ENCODE data around the gene DOCK9. TPM values are rescaled to one million over a fixed set of nuclear protein-coding genes. Genes with fewer than 3 reads are reported as not detected.

The DOCK9 gene
- total RNA-seq, 2 experiments from 2014 or later = 33.4 to 36.9 TPM

- ATAC-seq (no peak), DNase-seq (no peak)
- Mint-ChIP-seq H3K9me3 (no peaks in the 10 kb centered on the region), H3K36me3 (ENCODE audit: low read depth) (peaks cover 31% of the 10 kb centered on the region), H3K27ac (no peak overlapping the region), H3K27me3 (no peaks in the 10 kb centered on the region), H3K4me3 (no peak overlapping the region), H3K4me1 (ENCODE audit: low read depth) (peaks cover 5% of the 10 kb centered on the region)
- ChIA-PET CTCF (interaction anchor here (1.5 to 2.1 kb wide), 3 partner anchors 9 to 168 kb away, joined by 4 to 7 read pairs (median 7); no protein-coding TSS in a partner anchor), POLR2A (interaction anchor here (0.5 kb wide), 1 partner anchor 9 kb away, joined by 3 read pairs; no protein-coding TSS in a partner anchor)
- TF ChIP-seq CTCF (IDR thresholded peaks at IDR 0.05) = no peak
- intact Hi-C loops (cut with micrococcal nuclease) = no loop called here
These were observed 111.0 kb downstream of the DOCK9 start for GRCh38 chr13:98866882-98867281.

GRCh38 chr13:98860491-98860890, 117.4 kb downstream of the DOCK9 start:
- ATAC-seq = no peak
- ChIA-PET CTCF (no interaction called here), POLR2A (interaction anchor here (0.6 kb wide), 1 partner anchor 469 kb away, joined by 3 read pairs; no protein-coding TSS in a partner anchor)
- H3K36me3 Mint-ChIP-seq (ENCODE audit: low read depth) = peaks cover 24% of the 10 kb centered on the region
- H3K27ac Mint-ChIP-seq = no peak overlapping the region
- no peak for DNase-seq
- no peaks in the 10 kb centered on the region for H3K27me3 Mint-ChIP-seq
- TF ChIP-seq CTCF (IDR thresholded peaks at IDR 0.05) = no peak
- H3K4me1 Mint-ChIP-seq (ENCODE audit: low read depth) = no peaks in the 10 kb centered on the region
- intact Hi-C loops (cut with micrococcal nuclease) = no loop called here
- H3K9me3 Mint-ChIP-seq = no peaks in the 10 kb centered on the region
- H3K4me3 Mint-ChIP-seq = no peak overlapping the region

GRCh38 chr13:98858191-98858590, 119.7 kb downstream of the DOCK9 start:
- no peak for TF ChIP-seq CTCF (IDR thresholded peaks at IDR 0.05)
- CTCF ChIA-PET = interaction anchor here (1.0 kb wide), 1 partner anchor 9 kb away, joined by 4 read pairs; no protein-coding TSS in a partner anchor

GRCh38 chr13:98856983-98857382, 120.9 kb downstream of the DOCK9 start:
- ATAC-seq = no peak
- ChIA-PET POLR2A (no interaction called here), CTCF (interaction anchor here (0.6 to 2.4 kb wide), 2 partner anchors 12 to 175 kb away, joined by 3 to 8 read pairs; no protein-coding TSS in a partner anchor)
- Mint-ChIP-seq H3K36me3 (ENCODE audit: low read depth) (peaks cover 31% of the 10 kb centered on the region), H3K9me3 (no peaks in the 10 kb centered on the region), H3K4me1 (ENCODE audit: low read depth) (peaks cover 16% of the 10 kb centered on the region), H3K4me3 (no peak overlapping the region), H3K27ac (no peak overlapping the region), H3K27me3 (no peaks in the 10 kb centered on the region)
- intact Hi-C loops (cut with micrococcal nuclease) = no loop called here
- DNase-seq = no peak
- no peak for TF ChIP-seq CTCF (IDR thresholded peaks at IDR 0.05)

More at GRCh38 chr13:98858191-98858590, 119.7 kb downstream of the DOCK9 start:
- DNase-seq (no peak), ATAC-seq (no peak)
- peaks cover 34% of the 10 kb centered on the region for H3K36me3 Mint-ChIP-seq (ENCODE audit: low read depth)
- intact Hi-C loops (cut with micrococcal nuclease) = no loop called here
- no peak overlapping the region for H3K27ac Mint-ChIP-seq
- no peak overlapping the region for H3K4me3 Mint-ChIP-seq
- no peaks in the 10 kb centered on the region for H3K9me3 Mint-ChIP-seq
- POLR2A ChIA-PET = interaction anchor here (0.6 kb wide), 1 partner anchor 8 kb away, joined by 3 read pairs; no protein-coding TSS in a partner anchor
- peaks cover 11% of the 10 kb centered on the region for H3K4me1 Mint-ChIP-seq (ENCODE audit: low read depth)
- H3K27me3 Mint-ChIP-seq = no peaks in the 10 kb centered on the region

GRCh38 chr13:98854448-98854847, 123.4 kb downstream of the DOCK9 start:
- intact Hi-C loops (cut with micrococcal nuclease) = no loop called here
- ChIA-PET POLR2A (no interaction called here), CTCF (interaction anchor here (1.0 to 2.4 kb wide), 3 partner anchors 12 to 179 kb away, joined by 3 to 8 read pairs (median 5); no protein-coding TSS in a partner anchor)
- Mint-ChIP-seq H3K27me3 (no peaks in the 10 kb centered on the region), H3K27ac (no peak overlapping the region), H3K36me3 (ENCODE audit: low read depth) (peaks cover 22% of the 10 kb centered on the region), H3K9me3 (no peaks in the 10 kb centered on the region), H3K4me3 (no peak overlapping the region), H3K4me1 (ENCODE audit: low read depth) (peaks cover 16% of the 10 kb centered on the region)
- ATAC-seq (no peak), DNase-seq (no peak)
- TF ChIP-seq CTCF (IDR thresholded peaks at IDR 0.05) = no peak

All from activated CD8-positive, alpha-beta T cell treated with anti-CD3 and anti-CD28 coated beads for 36 hours (primary cell).